Trophoblast cell (in vitro differentiated cells and primary cell): ENCODE measurements around the gene RIT2.

Source experiments
- DNase-seq, 2 donors: peaks; one replicate each; pipeline ENCODE4 v3.0.0-alpha.2; 2016
- H2AFZ ChIP-seq: 2 replicates; pipeline ENCODE4 v1.6.1; 2013; ENCODE audit warnings: low read length, moderate library complexity, mild to moderate bottlenecking; ENCODE audit not compliant: insufficient read depth, poor library complexity
- H2AK5ac ChIP-seq: 2 replicates; pipeline ENCODE4 v1.6.1; 2013; ENCODE audit warnings: mild to moderate bottlenecking, low read length
- H2BK120ac ChIP-seq: 2 replicates; pipeline ENCODE4 v1.6.1; 2013; ENCODE audit warnings: low read length, mild to moderate bottlenecking, moderate library complexity; ENCODE audit not compliant: insufficient read depth, poor library complexity
- H2BK12ac ChIP-seq: 2 replicates; pipeline ENCODE4 v1.6.1; 2013; ENCODE audit warnings: mild to moderate bottlenecking, low read length, moderate library complexity
- H2BK5ac ChIP-seq: 2 replicates; pipeline ENCODE4 v1.6.1; 2013; ENCODE audit warnings: low read length, low read depth, moderate library complexity, mild to moderate bottlenecking; ENCODE audit not compliant: poor library complexity
- H3K14ac ChIP-seq: 2 replicates; pipeline ENCODE4 v1.6.1; 2013; ENCODE audit warnings: mild to moderate bottlenecking, low read length
- H3K18ac ChIP-seq: 2 replicates; pipeline ENCODE4 v1.6.1; 2013; ENCODE audit warnings: mild to moderate bottlenecking, low read length
- H3K23ac ChIP-seq: 2 replicates; pipeline ENCODE4 v1.6.1; 2013; ENCODE audit warnings: low read length
- H3K27ac ChIP-seq: 2 replicates; pipeline ENCODE4 v1.5.1; 2013; ENCODE audit warnings: low read depth, mild to moderate bottlenecking, inconsistent platforms, low read length, moderate library complexity
- H3K27me3 ChIP-seq: 2 replicates; pipeline ENCODE4 v1.6.1; 2013; ENCODE audit warnings: inconsistent platforms, mild to moderate bottlenecking, low read length, moderate library complexity; ENCODE audit not compliant: insufficient read depth
- H3K36me3 ChIP-seq, 2 experiments: 1 replicate in 1 of 2; 2 replicates in 1 of 2; pipeline ENCODE4 v1.6.1; 2013; ENCODE audit warnings: low read length in 2 of 2, mild to moderate bottlenecking in 2 of 2, moderate library complexity in 1 of 2; ENCODE audit not compliant: insufficient read depth in 2 of 2, control insufficient read depth in 1 of 2
- H3K4ac ChIP-seq: 2 replicates; pipeline ENCODE4 v1.6.1; 2013; ENCODE audit warnings: low read depth, mild to moderate bottlenecking, low read length, moderate library complexity
- H3K4me1 ChIP-seq, 2 experiments: 1 replicate in 1 of 2; 2 replicates in 1 of 2; pipeline ENCODE4 v1.6.1; 2013; ENCODE audit warnings: low read length in 2 of 2, mild to moderate bottlenecking in 2 of 2, moderate library complexity in 1 of 2; ENCODE audit not compliant: insufficient read depth in 2 of 2, control insufficient read depth in 1 of 2
- H3K4me2 ChIP-seq: 2 replicates; pipeline ENCODE4 v1.6.1; 2013; ENCODE audit warnings: inconsistent platforms, mild to moderate bottlenecking, low read length, moderate library complexity
- H3K4me3 ChIP-seq: 2 replicates; pipeline ENCODE4 v1.5.1; 2013; ENCODE audit warnings: mild to moderate bottlenecking, low read depth, low read length, inconsistent platforms
- H3K79me1 ChIP-seq: one replicate; pipeline ENCODE4 v1.6.1; 2013; ENCODE audit warnings: low read length
- H3K79me2 ChIP-seq: 2 replicates; pipeline ENCODE4 v1.6.1; 2013; ENCODE audit warnings: low read length, mild to moderate bottlenecking; ENCODE audit not compliant: control insufficient read depth, insufficient read depth, poor library complexity
- H3K9ac ChIP-seq: 2 replicates; pipeline ENCODE4 v1.6.1; 2013; ENCODE audit warnings: mild to moderate bottlenecking, low read length
- H3K9me3 ChIP-seq: 2 replicates; pipeline ENCODE4 v1.6.1; 2013; ENCODE audit warnings: low read depth, mild to moderate bottlenecking, control low read depth, inconsistent platforms, low read length; ENCODE audit not compliant: insufficient read depth
- H4K12ac ChIP-seq: 2 replicates; pipeline ENCODE4 v1.6.1; 2013; ENCODE audit warnings: low read depth, mild to moderate bottlenecking, low read length, moderate library complexity
- H4K8ac ChIP-seq: 2 replicates; pipeline ENCODE4 v1.6.1; 2013; ENCODE audit warnings: low read depth, mild to moderate bottlenecking, low read length, moderate library complexity
- H4K91ac ChIP-seq: one replicate; pipeline ENCODE4 v1.6.1; 2013; ENCODE audit warnings: low read depth, mild to moderate bottlenecking, low read length, moderate library complexity
- WGBS: extraction: QIAGEN DNeasy Blood & Tissue Kit; methylation state at CpG from one replicate; pipeline ENCODE4 v1.1.7; 2013; ENCODE audit warnings: missing lambda C conversion rate; ENCODE audit not compliant: insufficient read length, insufficient coverage; ENCODE audit errors: extremely low coverage; 5-methylcytosine and 5-hydroxymethylcytosine counted together

Gene RIT2

GRCh38 chr18:42828881-42829280 is 286.6 kb downstream of the RIT2 start:
- no CpG with 5 or more reads among the region's 1 CpG for WGBS
- H3K79me2 ChIP-seq: no peaks in the 10 kb centered on the region
- no peak overlapping the region for H3K18ac ChIP-seq
- no peak overlapping the region for H3K4me2 ChIP-seq
- H3K27ac ChIP-seq: no peak overlapping the region
- H3K23ac ChIP-seq: no peak overlapping the region
- H4K91ac ChIP-seq: no peak overlapping the region
- H3K4me3 ChIP-seq: no peak overlapping the region
- no peak overlapping the region for H2AFZ ChIP-seq
- no peak overlapping the region for H3K14ac ChIP-seq
- H2BK5ac ChIP-seq: no peak overlapping the region
- H3K4ac ChIP-seq: no peak overlapping the region
- H3K36me3 ChIP-seq: no peaks in the 10 kb centered on the region
- H3K79me1 ChIP-seq: no peaks in the 10 kb centered on the region
- DNase-seq: no peak
- no peak overlapping the region for H2BK120ac ChIP-seq
- H2AK5ac ChIP-seq: no peak overlapping the region
- no peak overlapping the region for H4K8ac ChIP-seq
- H4K12ac ChIP-seq: no peak overlapping the region
- H3K27me3 ChIP-seq: no peaks in the 10 kb centered on the region
- no peaks in the 10 kb centered on the region for H3K9me3 ChIP-seq
- H3K4me1 ChIP-seq: no peaks in the 10 kb centered on the region
- no peak overlapping the region for H2BK12ac ChIP-seq
- no peak overlapping the region for H3K9ac ChIP-seq

GRCh38 chr18:42824178-42824577 is 291.3 kb downstream of the RIT2 start:
- Histone ChIP-seq H3K79me1 (no peaks in the 10 kb centered on the region), H4K12ac (no peak overlapping the region), H3K9me3 (no peaks in the 10 kb centered on the region), H2BK12ac (no peak overlapping the region), H3K27ac (no peak overlapping the region), H2AFZ (no peak overlapping the region), H3K18ac (no peak overlapping the region), H3K36me3 (no peaks in the 10 kb centered on the region), H3K23ac (no peak overlapping the region), H3K9ac (no peak overlapping the region), H3K14ac (no peak overlapping the region), H2BK5ac (no peak overlapping the region), H3K27me3 (no peaks in the 10 kb centered on the region), H3K4ac (no peak overlapping the region), H3K4me2 (no peak overlapping the region), H3K79me2 (no peaks in the 10 kb centered on the region), H3K4me3 (no peak overlapping the region), H3K4me1 (no peaks in the 10 kb centered on the region), H4K91ac (no peak overlapping the region), H4K8ac (no peak overlapping the region), H2AK5ac (no peak overlapping the region), H2BK120ac (no peak overlapping the region)
- DNase-seq: no peak

DNA sequence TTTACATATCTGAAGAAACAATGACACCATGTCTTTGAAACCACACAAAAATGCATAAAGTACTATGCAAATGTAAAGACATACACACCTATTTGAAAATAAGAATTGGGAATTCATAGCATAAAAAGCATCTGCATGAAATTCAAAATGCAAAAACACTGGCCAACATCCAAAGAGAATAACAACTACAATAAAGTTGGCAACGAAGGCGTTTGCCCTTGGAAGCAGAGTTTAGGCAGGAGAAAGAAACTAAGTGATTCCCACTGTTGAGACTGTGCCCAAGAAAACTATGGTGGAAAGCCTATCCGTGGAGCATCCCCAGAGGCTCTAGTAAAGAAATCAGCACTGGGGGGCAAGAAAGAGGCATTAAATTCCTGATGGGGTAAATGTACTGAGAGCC is 292.8 kb downstream of the RIT2 start:
- no peak overlapping the region for H4K91ac ChIP-seq
- H2AK5ac ChIP-seq: no peak overlapping the region
- no peak overlapping the region for H3K18ac ChIP-seq
- no peak overlapping the region for H3K23ac ChIP-seq
- no peaks in the 10 kb centered on the region for H3K9me3 ChIP-seq
- H3K79me1 ChIP-seq: no peaks in the 10 kb centered on the region
- H2BK12ac ChIP-seq: no peak overlapping the region
- no peak overlapping the region for H3K9ac ChIP-seq
- H3K14ac ChIP-seq: no peak overlapping the region
- H3K27ac ChIP-seq: no peak overlapping the region
- H2BK120ac ChIP-seq: no peak overlapping the region
- no peaks in the 10 kb centered on the region for H3K79me2 ChIP-seq
- DNase-seq: no peak
- no peaks in the 10 kb centered on the region for H3K36me3 ChIP-seq
- no peak overlapping the region for H4K12ac ChIP-seq
- H2AFZ ChIP-seq: no peak overlapping the region
- no CpG with 5 or more reads among the region's 3 CpGs for WGBS
- H3K4me2 ChIP-seq: no peak overlapping the region
- H3K4ac ChIP-seq: no peak overlapping the region
- no peaks in the 10 kb centered on the region for H3K27me3 ChIP-seq
- H3K4me3 ChIP-seq: no peak overlapping the region
- no peak overlapping the region for H4K8ac ChIP-seq
- H2BK5ac ChIP-seq: no peak overlapping the region
- H3K4me1 ChIP-seq: no peaks in the 10 kb centered on the region

DNA sequence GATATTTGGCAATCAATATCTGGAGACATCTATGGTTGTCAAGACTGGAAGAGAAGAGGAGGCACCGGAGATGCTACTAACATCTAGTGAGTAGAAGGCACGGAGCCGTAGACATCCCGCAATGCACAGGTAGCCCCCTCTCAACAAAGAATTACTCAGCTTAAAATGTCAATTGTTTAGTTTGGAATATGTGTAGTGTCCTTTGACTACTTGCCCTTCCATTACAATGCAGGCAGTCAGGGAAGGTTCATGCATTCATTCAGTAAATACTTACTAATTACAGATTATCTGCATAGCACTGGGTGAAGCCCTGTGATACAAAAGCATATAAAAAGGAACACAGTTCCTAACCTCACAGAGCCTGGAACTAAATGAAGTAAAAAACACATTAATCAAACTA is 294.0 kb downstream of the RIT2 start:
- no peak overlapping the region for H4K12ac ChIP-seq
- no peaks in the 10 kb centered on the region for H3K79me1 ChIP-seq
- no CpG with 5 or more reads among the region's 4 CpGs for WGBS
- no peak overlapping the region for H4K91ac ChIP-seq
- no peaks in the 10 kb centered on the region for H3K4me1 ChIP-seq
- no peaks in the 10 kb centered on the region for H3K79me2 ChIP-seq
- H2AFZ ChIP-seq: no peak overlapping the region
- no peaks in the 10 kb centered on the region for H3K9me3 ChIP-seq
- no peak overlapping the region for H3K23ac ChIP-seq
- no peak overlapping the region for H2BK120ac ChIP-seq
- H3K27ac ChIP-seq: no peak overlapping the region
- no peak overlapping the region for H3K4me2 ChIP-seq
- H3K9ac ChIP-seq: no peak overlapping the region
- DNase-seq: no peak
- H3K4me3 ChIP-seq: no peak overlapping the region
- no peak overlapping the region for H2AK5ac ChIP-seq
- no peak overlapping the region for H4K8ac ChIP-seq
- H3K36me3 ChIP-seq: no peaks in the 10 kb centered on the region
- no peak overlapping the region for H3K4ac ChIP-seq
- H2BK12ac ChIP-seq: no peak overlapping the region
- H3K18ac ChIP-seq: no peak overlapping the region
- H2BK5ac ChIP-seq: no peak overlapping the region
- no peaks in the 10 kb centered on the region for H3K27me3 ChIP-seq
- no peak overlapping the region for H3K14ac ChIP-seq

DNA sequence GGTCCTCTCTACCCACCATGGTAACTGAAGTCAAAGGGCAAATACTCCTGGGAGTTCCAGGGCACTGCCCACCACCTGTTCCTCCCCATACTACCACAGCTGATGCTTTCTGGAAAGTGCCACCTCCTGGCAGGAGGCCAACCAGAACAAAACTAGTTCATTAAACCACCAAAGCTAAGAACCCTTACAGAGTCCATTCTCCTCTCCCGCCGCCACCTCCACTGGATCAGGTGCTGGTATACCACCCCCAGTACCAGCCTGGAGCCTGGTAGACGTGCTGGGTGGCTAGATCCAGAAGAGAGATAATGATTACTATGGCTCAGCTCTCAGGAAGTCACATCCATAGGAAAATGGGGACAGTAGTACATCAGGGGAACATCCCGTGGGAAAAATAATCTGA is 300.9 kb downstream of the RIT2 start:
- Histone ChIP-seq H3K14ac (no peak overlapping the region), H3K9me3 (no peaks in the 10 kb centered on the region), H4K8ac (no peak overlapping the region), H3K79me2 (no peaks in the 10 kb centered on the region), H2BK12ac (no peak overlapping the region), H3K27me3 (no peaks in the 10 kb centered on the region), H3K36me3 (no peaks in the 10 kb centered on the region), H3K4me2 (no peak overlapping the region), H2AK5ac (no peak overlapping the region), H3K27ac (no peak overlapping the region), H4K12ac (no peak overlapping the region), H2BK120ac (no peak overlapping the region), H3K4me3 (no peak overlapping the region), H2AFZ (no peak overlapping the region), H3K23ac (no peak overlapping the region), H3K18ac (no peak overlapping the region), H3K9ac (no peak overlapping the region), H3K79me1 (no peaks in the 10 kb centered on the region), H3K4ac (no peak overlapping the region), H2BK5ac (no peak overlapping the region), H3K4me1 (no peaks in the 10 kb centered on the region), H4K91ac (no peak overlapping the region)
- WGBS: no CpG with 5 or more reads among the region's 4 CpGs
- DNase-seq: no peak
